ENCODE data around the gene STAB1. TPM values are rescaled to one million over a fixed set of nuclear protein-coding genes. Genes with fewer than 3 reads are reported as not detected.

The STAB1 gene
- total and polyA plus RNA-seq, 2 of the 13 experiments (the other 11 are each of a cell fraction or from before 2014, with no cell fraction given) = 0.09 to 0.34 TPM

DNA sequence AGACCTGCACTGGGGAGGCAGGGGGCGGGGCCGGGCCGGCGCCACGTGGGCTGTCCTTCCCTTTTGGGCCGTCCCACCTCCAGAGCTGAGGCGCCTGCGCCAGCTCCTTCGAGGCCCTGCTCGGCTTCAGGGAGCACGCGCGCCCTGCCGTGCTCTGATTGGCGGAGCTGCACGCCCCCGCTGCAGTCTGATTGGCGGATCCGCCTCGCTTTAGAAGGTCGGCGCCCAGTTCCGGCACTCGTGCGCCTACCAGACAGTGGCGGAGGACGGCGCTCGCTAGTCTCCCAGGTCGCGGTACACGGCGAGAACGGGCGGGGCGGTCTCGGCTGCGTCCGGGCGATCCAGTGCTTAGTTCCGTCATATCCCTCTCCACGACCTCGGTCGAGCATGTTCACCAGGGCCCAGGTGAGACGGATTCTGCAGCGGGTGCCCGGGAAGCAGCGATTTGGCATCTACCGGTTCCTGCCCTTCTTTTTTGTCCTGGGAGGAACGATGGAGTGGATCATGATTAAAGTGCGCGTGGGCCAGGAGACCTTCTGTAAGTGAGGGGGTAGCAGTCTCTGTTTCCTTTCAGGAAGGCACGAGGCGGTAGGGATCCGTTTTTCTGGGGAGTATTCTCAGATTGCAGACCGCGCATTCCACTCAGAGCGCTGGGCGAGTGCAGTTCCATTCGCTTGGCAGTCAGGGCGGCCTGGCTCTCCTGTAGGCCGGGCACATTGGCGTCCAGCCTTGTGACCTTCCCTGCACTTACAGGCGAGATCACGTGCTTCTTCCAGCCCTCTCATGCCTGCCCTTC lies 41.4 kb downstream of the STAB1 start, which contains the start of gene UQCC5 (continued):
- TF ChIP-seq, protein P1, sequence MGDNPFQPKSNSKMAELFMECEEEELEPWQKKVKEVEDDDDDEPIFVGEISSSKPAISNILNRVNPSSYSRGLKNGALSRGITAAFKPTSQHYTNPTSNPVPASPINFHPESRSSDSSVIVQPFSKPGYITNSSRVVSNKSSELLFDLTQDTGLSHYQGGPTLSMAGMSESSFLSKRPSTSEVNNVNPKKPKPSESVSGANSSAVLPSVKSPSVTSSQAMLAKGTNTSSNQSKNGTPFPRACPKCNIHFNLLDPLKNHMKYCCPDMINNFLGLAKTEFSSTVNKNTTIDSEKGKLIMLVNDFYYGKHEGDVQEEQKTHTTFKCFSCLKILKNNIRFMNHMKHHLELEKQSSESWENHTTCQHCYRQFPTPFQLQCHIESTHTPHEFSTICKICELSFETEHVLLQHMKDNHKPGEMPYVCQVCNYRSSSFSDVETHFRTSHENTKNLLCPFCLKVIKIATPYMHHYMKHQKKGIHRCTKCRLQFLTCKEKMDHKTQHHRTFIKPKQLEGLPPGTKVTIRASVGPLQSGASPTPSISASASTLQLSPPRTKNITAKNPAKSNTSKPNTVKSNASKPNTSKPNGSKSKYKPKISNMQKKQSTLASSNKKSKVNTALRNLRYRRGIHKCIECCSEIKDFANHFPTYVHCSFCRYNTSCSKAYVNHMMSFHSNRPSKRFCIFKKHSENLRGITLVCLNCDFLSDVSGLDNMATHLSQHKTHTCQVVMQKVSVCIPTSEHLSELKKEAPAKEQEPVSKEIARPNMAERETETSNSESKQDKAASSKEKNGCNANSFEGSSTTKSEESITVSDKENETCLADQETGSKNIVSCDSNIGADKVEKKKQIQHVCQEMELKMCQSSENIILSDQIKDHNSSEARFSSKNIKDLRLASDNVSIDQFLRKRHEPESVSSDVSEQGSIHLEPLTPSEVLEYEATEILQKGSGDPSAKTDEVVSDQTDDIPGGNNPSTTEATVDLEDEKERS (CRISPR knock-in tag; IDR thresholded peaks at IDR 0.05) = no peak
- TF ChIP-seq ATAD3A (CRISPR knock-in tag; IDR thresholded peaks at IDR 0.05) (no peak), CREM (IDR thresholded peaks at IDR 0.05) (no peak; the same call in 1 of the 2 replicates), CREM (CRISPR knock-in tag; IDR thresholded peaks at IDR 0.05) (no peak), NFYC (CRISPR knock-in tag; IDR thresholded peaks at IDR 0.05) (peak; percentile 97), PTBP1 (IDR thresholded peaks at IDR 0.05; ENCODE audit: low read depth, low read length, poor library complexity, severe bottlenecking) (no peak), SRSF1 (optimal IDR thresholded peaks at IDR 0.05; ENCODE audit: low read depth, low read length) (peak; percentile 88), CREBL2 (CRISPR knock-in tag; IDR thresholded peaks at IDR 0.05; ENCODE audit: borderline replicate concordance) (no peak; the same call in 1 of the 2 replicates), JUNB (CRISPR knock-in tag; IDR thresholded peaks at IDR 0.05; ENCODE audit: borderline replicate concordance) (no peak), ZNF280B (CRISPR knock-in tag; IDR thresholded peaks at IDR 0.05; ENCODE audit: borderline replicate concordance) (no peak; the same call in none of the 2 replicates), ZBTB38 (CRISPR knock-in tag; IDR thresholded peaks at IDR 0.05) (peak; percentile 60; the same call in 1 of the 2 replicates), TEAD3 (CRISPR knock-in tag; optimal IDR thresholded peaks at IDR 0.05; ENCODE audit: borderline replicate concordance) (no peak), DNMT3B (CRISPR knock-in tag; conservative IDR thresholded peaks at IDR 0.05) (no peak; the same call in 1 of the 2 replicates), ZSCAN30 (CRISPR knock-in tag; IDR thresholded peaks at IDR 0.05) (no peak)
- TF ChIP-seq, protein P2, sequence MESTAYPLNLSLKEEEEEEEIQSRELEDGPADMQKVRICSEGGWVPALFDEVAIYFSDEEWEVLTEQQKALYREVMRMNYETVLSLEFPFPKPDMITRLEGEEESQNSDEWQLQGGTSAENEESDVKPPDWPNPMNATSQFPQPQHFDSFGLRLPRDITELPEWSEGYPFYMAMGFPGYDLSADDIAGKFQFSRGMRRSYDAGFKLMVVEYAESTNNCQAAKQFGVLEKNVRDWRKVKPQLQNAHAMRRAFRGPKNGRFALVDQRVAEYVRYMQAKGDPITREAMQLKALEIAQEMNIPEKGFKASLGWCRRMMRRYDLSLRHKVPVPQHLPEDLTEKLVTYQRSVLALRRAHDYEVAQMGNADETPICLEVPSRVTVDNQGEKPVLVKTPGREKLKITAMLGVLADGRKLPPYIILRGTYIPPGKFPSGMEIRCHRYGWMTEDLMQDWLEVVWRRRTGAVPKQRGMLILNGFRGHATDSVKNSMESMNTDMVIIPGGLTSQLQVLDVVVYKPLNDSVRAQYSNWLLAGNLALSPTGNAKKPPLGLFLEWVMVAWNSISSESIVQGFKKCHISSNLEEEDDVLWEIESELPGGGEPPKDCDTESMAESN (CRISPR knock-in tag; conservative IDR thresholded peaks at IDR 0.05) = peak; percentile 96
- TF ChIP-seq, protein P3, sequence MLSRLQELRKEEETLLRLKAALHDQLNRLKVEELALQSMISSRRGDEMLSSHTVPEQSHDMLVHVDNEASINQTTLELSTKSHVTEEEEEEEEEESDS (CRISPR knock-in tag; IDR thresholded peaks at IDR 0.05; ENCODE audit: borderline replicate concordance) = no peak
- TF ChIP-seq, protein P4, sequence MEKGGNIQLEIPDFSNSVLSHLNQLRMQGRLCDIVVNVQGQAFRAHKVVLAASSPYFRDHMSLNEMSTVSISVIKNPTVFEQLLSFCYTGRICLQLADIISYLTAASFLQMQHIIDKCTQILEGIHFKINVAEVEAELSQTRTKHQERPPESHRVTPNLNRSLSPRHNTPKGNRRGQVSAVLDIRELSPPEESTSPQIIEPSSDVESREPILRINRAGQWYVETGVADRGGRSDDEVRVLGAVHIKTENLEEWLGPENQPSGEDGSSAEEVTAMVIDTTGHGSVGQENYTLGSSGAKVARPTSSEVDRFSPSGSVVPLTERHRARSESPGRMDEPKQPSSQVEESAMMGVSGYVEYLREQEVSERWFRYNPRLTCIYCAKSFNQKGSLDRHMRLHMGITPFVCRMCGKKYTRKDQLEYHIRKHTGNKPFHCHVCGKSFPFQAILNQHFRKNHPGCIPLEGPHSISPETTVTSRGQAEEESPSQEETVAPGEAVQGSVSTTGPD (CRISPR knock-in tag; IDR thresholded peaks at IDR 0.05) = no peak
- TF ChIP-seq, protein P5, sequence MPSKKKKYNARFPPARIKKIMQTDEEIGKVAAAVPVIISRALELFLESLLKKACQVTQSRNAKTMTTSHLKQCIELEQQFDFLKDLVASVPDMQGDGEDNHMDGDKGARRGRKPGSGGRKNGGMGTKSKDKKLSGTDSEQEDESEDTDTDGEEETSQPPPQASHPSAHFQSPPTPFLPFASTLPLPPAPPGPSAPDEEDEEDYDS (CRISPR knock-in tag; IDR thresholded peaks at IDR 0.05) = peak; percentile 98

Data from HepG2 (cell line).